IPS-NIHi11 (cell line): ENCODE data around the gene RPH3AL.
"Not testable (repeated sequence)": the region's sequence is repeated elsewhere in the genome, so short reads cannot be mapped to it uniquely, and the experiment has no call there.

ENCODE experiments used
- DNase-seq: peaks from one replicate; pipeline ENCODE4 v3.0.0; 2012; ENCODE audit warnings: mixed read lengths, low spot score

The RPH3AL gene

DNA sequence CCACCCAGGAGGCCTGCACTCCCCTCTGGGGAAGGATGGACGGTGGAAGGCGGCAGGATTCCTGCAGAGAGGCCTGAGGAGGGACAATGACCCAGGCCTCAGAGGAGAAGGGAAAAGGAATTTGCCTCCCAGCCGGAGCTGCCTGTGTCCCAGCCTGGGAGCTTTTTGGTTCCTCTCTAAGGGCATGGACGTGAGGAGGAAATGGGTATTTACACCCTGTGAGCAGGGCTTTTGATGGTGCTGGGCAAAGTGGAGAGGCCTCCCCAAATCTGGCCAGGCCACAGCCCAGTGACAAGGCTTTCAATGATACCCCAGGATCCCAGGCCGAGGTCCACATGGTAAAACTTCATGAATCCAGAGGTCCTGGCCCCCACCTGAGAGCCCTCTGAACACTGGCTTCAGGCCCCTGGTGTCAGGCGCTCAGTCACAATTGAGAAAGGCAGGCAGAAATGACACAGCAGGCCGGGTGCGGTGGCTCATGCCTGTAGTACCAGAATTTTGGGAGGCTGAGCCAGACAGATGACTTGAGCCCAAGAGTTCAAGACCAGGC, 115.1 kb downstream of the RPH3AL start:
- no peak for DNase-seq

DNA sequence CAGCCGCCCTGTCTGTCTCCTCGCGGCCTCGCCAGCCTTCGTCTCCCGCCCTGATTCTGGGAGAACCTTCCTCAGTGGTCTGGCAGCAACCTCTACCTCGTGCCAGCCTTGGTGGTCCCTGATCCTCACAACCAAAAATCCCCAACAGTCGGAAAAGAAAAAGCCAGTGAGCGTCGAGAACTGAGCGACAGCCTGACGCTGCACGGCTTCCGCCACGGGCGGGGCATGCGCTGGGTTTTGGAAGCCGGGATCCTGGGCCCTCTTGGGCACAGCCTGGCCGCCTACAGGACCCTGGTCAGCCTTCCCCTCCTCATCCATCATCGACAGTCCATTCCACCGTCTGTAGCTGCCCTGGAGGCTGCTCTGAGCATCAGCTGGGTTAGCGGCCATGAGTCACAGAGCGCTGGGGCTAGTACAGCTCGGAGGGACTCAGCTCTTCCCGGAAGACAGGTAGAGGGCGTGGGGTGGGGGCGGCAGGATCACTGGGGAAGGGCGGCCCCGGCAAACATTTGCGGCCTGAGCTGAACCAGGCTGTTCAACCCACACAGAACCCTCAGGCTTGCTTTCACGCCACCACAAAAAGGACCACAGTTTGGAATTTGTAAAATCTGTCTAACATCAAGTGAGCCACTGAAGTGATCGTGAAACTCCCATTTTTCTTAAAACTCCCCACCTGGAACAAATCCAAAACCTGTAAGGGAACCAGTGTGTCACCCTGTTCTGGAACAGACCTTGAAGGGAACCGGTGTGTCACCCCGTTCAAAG, 115.8 kb downstream of the RPH3AL start:
- DNase-seq: no peak

DNA sequence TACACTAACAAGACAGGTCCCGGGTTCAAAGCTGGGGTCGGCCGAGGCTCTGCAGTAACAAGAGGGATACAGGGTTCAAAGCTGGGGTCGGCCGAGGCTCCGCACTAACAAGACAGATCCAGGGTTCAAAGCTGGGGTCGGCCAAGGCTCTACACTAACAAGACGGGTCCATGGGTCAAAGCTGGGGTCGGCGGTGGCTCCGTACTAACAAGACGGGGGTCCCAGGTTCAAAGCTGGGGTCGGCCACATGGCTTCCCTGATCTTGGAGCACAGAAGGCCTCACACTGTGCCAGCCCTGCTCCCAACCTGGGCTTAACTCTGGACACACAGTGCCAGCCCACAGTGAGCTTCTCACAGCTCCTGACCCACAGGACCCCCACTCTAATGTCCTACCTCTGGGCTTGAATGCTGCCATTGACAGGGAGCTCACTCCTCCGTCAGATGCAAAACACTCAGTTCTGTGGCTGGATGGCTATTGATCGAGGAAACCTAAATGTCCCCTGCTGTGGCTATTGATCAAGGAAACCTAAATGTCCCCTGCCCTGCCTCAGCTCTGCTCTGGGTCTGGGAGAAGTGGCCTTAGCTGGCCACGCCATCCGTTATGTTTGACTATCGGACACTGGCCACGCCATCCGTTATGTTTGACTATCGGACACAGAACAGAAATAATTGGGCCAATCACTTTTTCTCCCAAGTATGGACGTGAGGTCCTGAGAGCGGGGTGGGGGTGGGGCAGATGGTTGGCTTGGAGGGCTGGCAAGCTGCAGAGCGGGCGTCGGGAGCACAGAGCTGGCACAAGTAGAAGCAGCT, 116.6 kb downstream of the RPH3AL start:
- DNase-seq: no peak

DNA sequence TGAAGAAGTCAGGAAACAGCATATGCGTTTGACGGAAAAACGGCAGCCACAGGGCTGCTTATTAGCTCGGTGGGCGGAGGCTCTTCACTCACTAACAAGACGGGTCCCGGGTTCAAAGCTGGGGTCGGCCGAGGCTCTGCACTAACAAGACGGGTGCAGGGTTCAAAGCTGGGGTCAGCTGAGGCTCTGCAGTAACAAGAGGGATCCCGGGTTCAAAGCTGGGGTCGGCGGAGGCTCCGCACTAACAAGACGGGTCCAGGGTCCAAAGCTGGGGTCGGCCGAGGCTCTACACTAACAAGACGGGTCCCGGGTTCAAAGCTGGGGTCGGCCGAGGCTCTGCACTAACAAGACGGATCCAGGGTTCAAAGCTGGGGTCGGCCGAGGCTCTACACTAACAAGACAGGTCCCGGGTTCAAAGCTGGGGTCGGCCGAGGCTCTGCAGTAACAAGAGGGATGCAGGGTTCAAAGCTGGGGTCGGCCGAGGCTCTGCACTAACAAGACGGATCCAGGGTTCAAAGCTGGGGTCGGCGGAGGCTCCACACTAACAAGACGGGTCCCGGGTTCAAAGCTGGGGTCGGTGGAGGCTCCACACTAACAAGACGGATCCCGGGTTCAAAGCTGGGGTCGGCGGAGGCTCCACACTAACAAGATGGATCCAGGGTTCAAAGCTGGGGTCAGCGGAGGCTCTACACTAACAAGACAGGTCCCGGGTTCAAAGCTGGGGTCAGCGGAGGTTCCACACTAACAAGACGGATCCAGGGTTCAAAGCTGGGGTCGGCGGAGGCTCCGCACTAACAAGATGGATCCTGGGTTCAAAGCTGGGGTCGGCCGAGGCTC, 117.4 kb downstream of the RPH3AL start:
- not testable (repeated sequence) for DNase-seq

DNA sequence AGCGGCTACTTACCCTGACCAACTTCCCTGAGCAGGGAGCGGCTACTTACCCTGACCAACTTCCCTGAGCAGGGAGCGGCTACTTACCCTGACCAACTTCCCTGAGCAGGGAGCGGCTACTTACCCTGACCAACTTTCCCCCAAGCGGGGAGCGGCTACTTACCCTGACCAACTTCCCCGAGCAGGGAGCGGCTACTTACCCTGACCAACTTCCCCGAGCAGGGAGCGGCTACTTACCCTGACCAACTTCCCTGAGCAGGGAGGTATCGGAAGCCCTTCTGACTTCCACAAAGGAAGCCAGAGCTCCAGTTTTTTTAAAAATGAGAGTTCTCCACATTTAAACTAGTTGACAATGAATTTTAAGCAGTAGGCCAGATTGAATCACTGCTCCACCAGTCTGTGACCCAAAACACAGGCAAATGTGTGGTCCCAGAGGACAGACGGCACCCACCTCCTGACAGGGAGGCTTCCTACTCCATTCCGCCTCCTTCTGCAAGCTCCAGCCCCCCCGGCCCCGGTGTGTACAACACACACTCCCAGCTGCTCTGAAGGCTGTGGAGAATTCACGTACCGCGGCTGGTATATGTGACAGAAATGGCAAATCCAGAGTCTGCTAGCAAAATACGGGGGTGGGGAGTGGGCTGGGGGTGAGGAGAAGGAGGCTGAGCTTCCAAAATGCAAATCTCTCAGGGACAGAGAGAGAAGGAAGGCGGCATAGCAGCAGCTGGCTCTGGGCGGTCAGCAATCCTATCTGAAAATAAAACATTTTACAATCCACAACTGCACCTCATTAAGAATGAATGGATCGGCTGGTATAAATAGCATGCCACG, 118.2 kb downstream of the RPH3AL start:
- DNase-seq: not testable (repeated sequence)

DNA sequence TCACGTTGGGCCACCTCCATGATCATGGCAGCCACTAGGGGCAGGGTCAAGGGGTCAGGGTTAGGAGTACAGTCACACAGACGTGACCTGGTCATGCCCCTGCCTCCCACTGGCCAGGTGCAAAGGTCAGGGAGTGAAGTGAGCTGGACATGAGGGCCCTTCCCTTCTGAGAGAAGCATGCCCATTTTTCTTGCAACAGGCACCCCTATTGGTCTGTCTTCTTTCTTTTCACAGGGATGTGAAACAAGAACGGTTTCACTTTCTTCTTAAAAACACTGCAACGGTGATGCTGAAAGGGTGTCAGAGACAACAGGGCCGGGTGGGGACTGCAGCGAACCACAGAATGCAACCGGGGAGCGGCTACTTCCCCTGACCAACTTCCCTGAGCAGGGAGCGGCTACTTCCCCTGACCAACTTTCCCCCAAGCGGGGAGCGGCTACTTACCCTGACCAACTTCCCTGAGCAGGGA, 119.1 kb downstream of the RPH3AL start:
- DNase-seq: no peak

DNA sequence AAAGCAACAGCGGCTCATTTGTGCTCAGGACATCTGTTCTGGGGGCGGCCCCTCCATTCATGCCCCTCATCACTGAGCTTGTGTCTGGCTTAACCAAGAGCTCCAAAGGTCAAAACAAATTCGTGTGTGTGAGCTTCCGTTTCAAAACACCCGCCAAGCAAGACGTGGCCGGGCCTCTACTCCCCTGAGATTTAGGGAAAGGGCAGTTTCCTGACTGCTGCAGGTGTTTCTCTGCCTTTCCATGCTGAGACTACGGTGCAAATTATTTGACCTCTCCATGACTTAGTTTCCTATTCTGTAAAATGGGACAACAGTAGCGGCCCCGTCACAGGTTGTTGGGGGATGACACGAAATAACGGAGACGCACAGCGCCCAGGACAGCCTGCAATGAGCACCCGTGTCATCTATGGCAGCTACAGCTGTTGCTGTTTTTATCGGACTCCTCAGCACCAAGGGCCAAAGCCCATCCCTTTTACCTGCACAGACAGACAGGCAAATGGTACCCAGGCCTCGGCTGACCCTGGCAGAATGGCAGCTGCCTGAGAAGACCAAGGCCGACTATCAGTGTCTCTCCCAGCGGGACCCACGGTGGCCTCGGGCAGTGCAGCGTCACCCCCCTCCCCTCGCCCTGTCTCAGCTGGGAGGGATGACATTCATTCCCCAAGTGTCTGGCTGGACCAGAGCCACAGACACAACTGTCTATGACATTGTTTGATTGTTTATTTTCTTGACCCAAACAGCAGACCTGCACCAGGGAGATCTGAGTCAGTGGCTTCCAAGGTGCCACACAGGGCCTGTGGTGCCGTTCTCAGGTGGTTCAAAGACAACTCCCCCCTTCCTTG, 120.4 kb downstream of the RPH3AL start:
- no peak for DNase-seq

DNA sequence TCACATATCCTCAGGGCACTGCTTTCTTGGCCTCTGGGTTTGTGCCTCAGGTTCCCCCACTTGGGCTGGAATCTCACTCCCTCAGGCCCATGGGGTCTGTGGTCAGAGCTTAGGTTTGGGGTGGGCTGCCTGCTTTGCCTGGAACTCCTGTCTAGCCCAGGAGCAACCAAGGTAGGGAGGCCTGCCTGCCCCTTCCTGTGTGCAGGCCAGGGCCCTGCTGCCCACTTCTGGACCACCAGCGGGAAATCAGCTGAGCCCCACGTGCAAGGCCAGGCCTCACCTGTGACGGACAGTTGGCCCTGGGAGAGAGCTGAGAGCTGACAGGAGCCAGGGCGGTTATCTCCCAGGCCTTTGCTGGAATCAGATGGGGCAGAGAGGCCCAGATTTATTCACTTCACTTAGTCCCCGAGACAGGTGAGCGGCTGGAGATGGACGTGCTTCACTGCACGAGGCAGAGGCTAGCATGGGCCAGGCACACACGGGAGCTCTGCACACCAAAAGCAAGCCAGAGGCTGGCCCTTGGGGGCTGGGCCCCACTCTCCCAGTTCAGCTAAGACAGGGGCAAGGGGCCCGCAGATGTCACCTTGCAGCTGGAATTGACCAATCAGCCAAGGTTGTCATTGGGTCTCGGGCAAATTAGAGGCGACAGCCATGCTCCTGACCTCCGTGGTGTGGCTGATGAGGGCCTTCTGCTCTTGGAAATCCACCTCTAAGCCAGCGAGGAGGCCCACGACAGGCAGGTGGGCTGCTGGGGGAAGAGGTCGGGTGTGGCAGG, 121.2 kb downstream of the RPH3AL start:
- DNase-seq: no peak

DNA sequence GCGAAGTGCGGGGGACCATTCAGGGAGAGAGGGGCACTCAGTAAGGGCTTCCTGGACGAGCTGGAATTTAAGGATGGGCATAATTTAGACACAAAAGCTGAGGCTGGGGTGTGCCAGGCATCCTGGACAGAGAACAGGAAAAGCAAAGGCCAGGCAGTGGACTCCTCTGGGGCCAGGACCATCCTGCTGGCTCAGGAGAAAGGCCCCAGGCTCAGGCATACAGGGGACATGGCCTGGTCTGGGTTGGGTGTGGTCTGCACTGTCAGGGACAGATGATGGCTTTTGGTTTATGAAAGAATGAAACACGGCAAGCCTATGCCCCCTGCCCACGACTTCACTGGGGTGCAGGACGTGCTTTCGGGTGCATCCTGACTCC, 122.2 kb downstream of the RPH3AL start:
- no peak for DNase-seq

DNA sequence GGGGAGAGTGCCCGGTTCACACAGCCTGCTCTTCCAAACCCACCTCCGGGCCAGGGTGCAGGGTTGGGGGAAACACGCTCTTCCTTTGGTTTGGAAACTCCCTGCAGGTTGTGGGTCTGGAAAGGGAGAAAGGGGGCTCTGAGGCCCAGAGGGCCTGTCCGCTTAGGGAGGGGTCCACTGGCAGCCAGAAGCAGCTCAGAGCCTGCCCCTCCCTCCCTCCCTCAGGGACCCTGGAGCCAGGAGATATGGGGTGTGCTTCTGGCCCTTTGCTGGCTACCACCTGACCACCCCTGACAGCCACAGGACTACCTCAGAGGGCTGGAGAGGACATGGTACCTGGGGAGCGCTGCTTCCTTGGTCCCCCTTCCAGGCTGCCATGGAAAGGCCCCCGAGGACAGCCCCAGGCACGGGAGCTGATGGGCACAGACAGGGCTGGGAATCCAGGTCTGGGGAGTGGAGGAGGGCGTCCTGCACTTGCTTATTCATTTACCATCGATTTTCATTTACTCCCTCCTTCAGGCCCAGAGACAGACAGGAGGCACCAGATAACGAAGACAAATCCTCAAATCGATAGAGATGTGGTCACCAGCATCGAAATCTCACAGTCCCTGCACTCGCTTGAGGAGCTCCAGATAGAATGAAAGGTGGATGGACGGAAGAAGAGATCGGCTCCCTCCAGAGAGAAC, 122.8 kb downstream of the RPH3AL start:
- DNase-seq: no peak

DNA sequence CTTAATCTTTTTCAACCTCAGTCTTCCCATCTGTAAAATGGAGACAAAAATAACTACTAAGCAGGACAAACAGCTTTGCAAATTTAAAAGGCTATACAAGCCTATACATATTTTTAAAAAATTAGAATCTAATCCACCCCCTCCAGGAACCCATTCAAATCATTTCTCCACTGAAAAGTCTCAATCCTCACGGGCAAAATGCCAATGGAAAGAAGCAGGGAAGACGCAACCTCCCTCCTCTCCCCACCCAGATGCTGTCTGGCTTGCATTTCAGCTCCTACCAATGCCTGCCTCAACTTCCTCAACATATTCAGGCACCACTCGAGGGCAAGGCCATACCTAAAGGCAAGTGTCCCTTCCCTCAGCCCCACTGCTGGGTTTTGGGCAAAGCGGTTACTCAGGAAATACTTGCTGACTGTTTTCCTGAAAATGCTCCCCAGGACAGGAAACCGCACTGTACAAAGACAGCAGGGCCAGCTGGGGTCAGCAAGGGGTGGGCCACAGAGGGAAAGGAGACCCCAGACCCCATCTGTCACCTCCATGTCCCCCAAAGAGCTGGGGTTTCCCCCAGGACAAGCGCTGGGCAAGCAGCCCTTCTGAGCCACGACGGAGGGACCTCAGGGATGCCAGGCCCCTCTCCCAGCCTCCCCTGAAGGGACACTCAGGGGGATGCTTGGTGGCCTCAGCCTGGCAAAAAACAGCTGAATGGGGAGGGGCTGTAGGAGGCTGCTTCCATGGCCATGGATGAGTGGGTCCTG, 123.5 kb downstream of the RPH3AL start:
- no peak for DNase-seq

DNA sequence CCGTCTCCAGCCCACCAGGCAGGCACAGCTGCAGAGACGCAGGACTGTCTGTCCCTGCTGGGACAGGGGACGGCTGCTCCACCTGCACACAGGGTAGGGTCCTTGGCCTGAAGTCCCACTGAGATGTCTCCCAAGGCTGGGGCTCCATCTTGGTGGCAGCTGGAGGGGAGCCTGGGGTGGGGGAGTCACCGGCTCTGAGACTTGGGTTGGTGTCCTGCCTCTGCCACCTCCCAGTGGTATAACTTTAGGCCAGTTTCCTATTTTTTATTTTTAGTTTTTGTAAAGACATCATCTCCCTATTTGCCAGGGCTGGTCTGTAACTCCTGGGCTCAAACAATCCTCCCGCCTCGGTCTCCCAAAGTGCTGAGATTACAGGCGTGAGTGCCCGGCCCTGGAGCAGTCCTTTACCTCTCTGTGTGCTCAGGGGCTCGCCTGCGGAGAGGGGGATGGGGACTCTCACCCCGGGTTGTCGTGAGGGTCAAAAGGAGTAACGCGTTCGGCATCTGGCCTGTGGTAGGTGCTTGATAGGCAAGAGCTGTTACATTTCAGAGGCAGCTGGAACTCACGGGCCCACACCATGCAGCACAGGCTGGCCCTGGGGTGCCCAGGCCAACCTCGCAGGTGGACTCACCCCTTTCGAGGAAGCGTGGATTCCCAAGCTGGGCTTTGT, 124.5 kb downstream of the RPH3AL start:
- no peak for DNase-seq

DNA sequence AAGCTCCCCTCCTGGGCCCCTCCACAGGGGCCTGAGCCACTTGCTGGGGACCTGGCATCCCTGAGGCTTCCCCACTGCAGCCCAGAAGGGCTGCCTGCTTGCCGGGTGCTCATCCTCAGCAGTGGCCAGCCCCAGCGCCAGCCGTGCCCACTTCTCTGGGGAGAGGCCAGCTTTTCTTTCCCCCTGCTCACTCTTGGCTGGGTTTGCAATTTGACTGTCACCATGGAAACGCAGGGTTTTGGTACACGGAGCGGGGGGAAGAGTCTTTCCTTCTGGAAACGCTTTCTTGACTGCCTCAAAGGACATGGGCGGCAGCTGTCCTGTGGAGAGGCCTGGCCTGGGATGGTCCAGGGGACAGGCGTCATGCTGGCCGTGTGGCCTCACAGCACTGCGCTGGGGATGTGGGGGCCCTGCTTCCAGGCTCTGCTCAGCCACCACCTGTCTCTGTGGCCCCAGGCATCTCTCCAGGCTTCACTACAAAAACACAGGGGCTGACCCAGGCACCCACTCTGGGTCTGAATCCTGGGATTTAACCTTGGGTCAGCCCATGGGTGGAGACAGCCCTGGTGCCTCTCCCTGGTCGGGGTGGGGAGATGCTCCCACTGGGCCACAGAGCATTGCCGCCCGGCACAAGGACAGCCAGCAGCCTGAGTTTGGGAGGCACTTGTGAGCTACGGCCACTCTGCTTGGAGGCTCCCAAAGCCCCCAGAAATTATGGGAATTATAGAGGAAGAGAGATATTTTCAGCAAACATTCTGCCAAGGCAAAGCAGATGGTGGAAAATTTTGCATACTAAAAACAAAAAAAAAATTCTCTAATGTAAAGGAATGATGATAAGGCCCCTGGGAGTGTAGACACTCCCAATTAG, 125.3 kb downstream of the RPH3AL start:
- DNase-seq: no peak

DNA sequence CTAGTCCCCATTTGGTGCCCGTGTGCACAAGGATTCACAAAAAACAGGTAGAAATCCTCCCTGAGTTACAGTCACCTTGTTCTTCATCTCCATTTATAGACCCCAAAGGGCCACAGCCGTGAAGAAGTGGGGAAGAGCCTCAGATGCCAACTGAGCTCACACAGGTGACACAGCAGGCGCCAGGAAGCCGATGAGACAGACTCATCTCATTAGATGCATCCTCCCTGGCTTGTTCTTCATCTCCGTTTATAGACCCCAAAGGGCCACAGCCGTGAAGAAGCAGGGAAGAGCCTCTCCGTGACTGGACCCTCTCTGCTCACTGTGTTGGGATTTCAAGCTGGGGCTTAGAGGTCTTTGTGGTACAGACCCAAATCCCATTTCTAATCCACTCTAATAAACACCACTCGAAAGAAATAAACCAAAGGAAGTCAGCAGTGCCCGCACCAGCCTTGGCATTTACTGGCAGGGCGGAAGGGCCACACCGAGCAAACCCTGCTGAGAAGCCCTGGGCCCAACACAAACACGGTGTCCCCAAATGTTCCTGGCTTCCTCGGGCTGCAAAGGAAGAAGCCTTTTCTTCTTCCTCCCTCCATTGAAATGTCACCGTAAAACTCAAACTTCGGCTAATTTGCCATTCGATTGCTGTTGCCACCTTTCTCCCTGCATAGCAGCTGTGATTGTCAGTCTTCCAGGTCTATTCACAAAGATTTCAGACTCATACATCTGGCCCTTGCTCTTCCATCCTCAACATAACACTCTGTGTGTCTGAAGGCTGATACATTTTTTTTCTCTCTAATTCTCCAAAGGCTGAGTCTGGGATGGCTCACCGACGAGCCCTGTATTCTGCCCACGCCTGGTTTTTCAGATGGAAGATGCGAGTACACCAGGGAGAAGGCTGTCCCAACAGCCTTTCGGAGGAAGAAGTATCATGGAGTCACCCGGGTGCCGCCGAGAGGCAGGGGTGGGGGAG, 126.2 kb downstream of the RPH3AL start:
- DNase-seq: no peak

DNA sequence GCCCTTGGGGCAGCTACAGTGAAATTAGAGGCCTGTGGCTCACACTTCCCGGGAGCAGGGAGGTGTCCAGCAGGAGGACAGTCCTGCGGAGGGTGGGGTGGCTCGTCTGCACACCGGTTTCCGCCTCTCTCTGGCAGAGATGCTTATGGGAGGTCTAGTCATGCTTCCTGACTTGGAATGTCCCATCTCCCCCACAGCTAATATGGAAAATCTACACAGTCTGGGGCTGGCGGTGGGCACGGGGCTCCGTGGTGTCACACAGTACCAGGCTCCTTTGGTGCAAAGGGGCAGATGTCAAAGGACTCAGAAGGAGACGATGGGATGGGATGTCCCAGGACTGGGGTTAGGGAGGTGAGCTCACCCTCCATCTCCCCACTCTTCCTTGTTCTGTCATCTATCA, 127.1 kb downstream of the RPH3AL start:
- DNase-seq: no peak
